Mammary epithelial cell (primary cell): ENCODE results near the gene ANKFY1.

Source experiments
- CTCF ChIP-seq, 2 donors: IDR thresholded peaks in 1 of 2; conservative IDR thresholded peaks in 1 of 2; 2 replicates each; pipeline ENCODE4 v1.5.1; 2011 to 2012; ENCODE audit warnings: inconsistent platforms in 2 of 2, low read length in 2 of 2, mild to moderate bottlenecking in 2 of 2, control low read depth in 1 of 2, low read depth in 1 of 2; ENCODE audit not compliant: insufficient read depth in 1 of 2; ENCODE audit errors: extremely low read depth in 1 of 2
- EZH2 ChIP-seq: IDR thresholded peaks from 2 replicates; pipeline ENCODE4 v1.6.1; 2012; ENCODE audit warnings: low read length, inconsistent platforms, borderline replicate concordance

GRCh38 chr17:4297351-4297750, 33.6 kb upstream of the ANKFY1 start:
- TF ChIP-seq CTCF (conservative IDR thresholded peaks at IDR 0.05 in 1 of 2, IDR thresholded peaks at IDR 0.05 in 1 of 2; ENCODE audit: extremely low read depth in 1 of 2, insufficient read depth in 1 of 2, low read depth in 1 of 2, low read length in 2 of 2) (no peak), EZH2 (no peak)
